Cardiac fibroblast (primary cell): ENCODE results near the gene GAGE1.
"Not testable (repeated sequence)": the region's sequence is repeated elsewhere in the genome, so short reads cannot be mapped to it uniquely, and the experiment has no call there.

Experiments used
- DNase-seq, 2 donors: peaks; one replicate each; pipeline versions ENCODE4 v3.0.0 to v3.0.0-alpha.2; 2010; ENCODE audit warnings: low read depth in 2 of 2
- H3K4me3 ChIP-seq, 2 donors: replicated peaks in 1 of 2; 1 replicate in 1 of 2; 2 replicates in 1 of 2; pipeline ENCODE4 v1.5.1; 2011; ENCODE audit warnings: low read depth in 2 of 2, low read length in 2 of 2, mild to moderate bottlenecking in 2 of 2, moderate library complexity in 1 of 2
- TF ChIP-seq, protein P1 (sequence below): IDR thresholded peaks from one replicate; pipeline ENCODE4 v1.5.1; 2011; ENCODE audit warnings: low read depth, mild to moderate bottlenecking, low read length, inconsistent platforms

Gene GAGE1, protein sequence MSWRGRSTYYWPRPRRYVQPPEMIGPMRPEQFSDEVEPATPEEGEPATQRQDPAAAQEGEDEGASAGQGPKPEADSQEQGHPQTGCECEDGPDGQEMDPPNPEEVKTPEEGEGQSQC

DNA sequence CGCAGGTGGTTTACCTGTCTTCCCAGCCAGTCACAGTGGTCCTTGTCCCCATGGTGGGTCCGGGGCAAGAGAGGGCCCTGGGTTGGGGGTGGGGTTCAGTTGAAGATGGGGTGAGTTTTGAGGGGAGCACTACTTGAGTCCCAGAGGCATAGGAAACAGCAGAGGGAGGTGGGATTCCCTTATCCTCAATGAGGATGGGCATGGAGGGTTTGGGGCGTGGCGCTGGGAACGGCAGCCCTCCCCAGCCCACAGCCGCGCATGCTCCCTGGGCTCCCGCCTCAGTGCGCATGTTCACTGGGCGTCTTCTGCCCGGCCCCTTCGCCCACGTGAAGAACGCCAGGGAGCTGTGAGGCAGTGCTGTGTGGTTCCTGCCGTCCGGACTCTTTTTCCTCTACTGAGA, at the start of gene GAGE1:
GAGE1 (plus strand) TSS at position 301 of the 400 bp plus-strand sequence. CDS start 1,155 bp downstream, outside the sequence.
- DNase-seq, H3K4me3 ChIP-seq: not testable (repeated sequence)

DNA sequence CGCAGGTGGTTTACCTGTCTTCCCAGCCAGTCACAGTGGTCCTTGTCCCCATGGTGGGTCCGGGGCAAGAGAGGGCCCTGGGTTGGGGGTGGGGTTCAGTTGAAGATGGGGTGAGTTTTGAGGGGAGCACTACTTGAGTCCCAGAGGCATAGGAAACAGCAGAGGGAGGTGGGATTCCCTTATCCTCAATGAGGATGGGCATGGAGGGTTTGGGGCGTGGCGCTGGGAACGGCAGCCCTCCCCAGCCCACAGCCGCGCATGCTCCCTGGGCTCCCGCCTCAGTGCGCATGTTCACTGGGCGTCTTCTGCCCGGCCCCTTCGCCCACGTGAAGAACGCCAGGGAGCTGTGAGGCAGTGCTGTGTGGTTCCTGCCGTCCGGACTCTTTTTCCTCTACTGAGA, 47.8 kb upstream of the GAGE1 start, which contains the start of gene GAGE12E:
GAGE12E (plus strand) TSS at position 301 of the 400 bp plus-strand sequence. CDS start 1,155 bp downstream, outside the sequence.
- not testable (repeated sequence) for DNase-seq, H3K4me3 ChIP-seq

DNA sequence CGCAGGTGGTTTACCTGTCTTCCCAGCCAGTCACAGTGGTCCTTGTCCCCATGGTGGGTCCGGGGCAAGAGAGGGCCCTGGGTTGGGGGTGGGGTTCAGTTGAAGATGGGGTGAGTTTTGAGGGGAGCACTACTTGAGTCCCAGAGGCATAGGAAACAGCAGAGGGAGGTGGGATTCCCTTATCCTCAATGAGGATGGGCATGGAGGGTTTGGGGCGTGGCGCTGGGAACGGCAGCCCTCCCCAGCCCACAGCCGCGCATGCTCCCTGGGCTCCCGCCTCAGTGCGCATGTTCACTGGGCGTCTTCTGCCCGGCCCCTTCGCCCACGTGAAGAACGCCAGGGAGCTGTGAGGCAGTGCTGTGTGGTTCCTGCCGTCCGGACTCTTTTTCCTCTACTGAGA, 38.3 kb upstream of the GAGE1 start, which contains the start of gene GAGE12F:
GAGE12F (plus strand) TSS at position 301 of the 400 bp plus-strand sequence. CDS start 1,155 bp downstream, outside the sequence.
- DNase-seq, H3K4me3 ChIP-seq: not testable (repeated sequence)

DNA sequence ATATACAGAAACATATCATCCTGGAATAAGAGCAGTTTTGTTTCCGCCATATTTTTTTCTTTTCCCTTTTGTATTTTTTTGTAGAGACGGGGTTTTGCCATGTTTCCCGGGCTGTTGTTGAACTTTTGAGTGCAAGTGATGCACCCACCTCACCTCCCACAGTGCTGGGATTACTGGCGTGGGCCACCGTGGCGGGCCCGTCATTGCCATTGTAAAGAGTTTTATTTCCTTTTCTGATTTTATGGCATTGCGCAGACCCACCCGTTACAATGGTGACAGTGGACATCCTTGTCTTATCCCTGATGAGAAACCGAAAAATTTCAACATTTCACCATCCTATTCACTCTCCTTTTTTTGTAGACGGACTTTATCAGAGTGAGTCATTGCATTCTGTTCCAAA, 30.1 kb upstream of the GAGE1 start:
- not testable (repeated sequence) for DNase-seq, H3K4me3 ChIP-seq

DNA sequence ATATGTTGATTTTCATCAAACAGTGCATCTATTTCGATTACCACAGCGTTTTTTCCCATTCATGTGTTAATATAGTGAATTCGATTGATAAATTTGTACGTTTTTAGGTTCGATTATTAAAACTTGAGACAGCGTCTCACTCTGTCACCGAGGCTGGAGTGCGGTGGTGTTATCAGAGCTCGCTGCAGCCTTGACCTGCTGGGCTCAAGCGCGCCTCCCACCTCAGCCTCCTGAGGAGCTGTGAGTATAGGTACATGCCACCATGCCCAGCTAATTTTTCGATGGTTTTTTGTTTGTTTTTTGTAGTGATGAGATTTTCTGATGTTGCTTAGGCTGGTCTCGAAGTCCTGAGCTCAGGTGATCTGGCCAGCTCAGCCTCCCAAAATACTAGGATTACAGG, 29.7 kb upstream of the GAGE1 start:
- not testable (repeated sequence) for DNase-seq, H3K4me3 ChIP-seq

DNA sequence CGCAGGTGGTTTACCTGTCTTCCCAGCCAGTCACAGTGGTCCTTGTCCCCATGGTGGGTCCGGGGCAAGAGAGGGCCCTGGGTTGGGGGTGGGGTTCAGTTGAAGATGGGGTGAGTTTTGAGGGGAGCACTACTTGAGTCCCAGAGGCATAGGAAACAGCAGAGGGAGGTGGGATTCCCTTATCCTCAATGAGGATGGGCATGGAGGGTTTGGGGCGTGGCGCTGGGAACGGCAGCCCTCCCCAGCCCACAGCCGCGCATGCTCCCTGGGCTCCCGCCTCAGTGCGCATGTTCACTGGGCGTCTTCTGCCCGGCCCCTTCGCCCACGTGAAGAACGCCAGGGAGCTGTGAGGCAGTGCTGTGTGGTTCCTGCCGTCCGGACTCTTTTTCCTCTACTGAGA, 28.7 kb upstream of the GAGE1 start, which contains the start of gene GAGE12G:
GAGE12G (plus strand) TSS at position 301 of the 400 bp plus-strand sequence. CDS start 1,155 bp downstream, outside the sequence.
- H3K4me3 ChIP-seq, DNase-seq: not testable (repeated sequence)

DNA sequence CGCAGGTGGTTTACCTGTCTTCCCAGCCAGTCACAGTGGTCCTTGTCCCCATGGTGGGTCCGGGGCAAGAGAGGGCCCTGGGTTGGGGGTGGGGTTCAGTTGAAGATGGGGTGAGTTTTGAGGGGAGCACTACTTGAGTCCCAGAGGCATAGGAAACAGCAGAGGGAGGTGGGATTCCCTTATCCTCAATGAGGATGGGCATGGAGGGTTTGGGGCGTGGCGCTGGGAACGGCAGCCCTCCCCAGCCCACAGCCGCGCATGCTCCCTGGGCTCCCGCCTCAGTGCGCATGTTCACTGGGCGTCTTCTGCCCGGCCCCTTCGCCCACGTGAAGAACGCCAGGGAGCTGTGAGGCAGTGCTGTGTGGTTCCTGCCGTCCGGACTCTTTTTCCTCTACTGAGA, 19.2 kb upstream of the GAGE1 start, which contains the start of gene GAGE12H:
GAGE12H (plus strand) TSS at position 301 of the 400 bp plus-strand sequence. CDS start 1,155 bp downstream, outside the sequence.
- not testable (repeated sequence) for DNase-seq

DNA sequence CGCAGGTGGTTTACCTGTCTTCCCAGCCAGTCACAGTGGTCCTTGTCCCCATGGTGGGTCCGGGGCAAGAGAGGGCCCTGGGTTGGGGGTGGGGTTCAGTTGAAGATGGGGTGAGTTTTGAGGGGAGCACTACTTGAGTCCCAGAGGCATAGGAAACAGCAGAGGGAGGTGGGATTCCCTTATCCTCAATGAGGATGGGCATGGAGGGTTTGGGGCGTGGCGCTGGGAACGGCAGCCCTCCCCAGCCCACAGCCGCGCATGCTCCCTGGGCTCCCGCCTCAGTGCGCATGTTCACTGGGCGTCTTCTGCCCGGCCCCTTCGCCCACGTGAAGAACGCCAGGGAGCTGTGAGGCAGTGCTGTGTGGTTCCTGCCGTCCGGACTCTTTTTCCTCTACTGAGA, 9.6 kb upstream of the GAGE1 start, which contains the start of gene GAGE2A:
GAGE2A (plus strand) TSS at position 301 of the 400 bp plus-strand sequence. CDS start 1,155 bp downstream, outside the sequence.
- DNase-seq, H3K4me3 ChIP-seq: not testable (repeated sequence)

More for the DNA sequence above, 19.2 kb upstream of the GAGE1 start, which contains the start of gene GAGE12H:
- not testable (repeated sequence) for H3K4me3 ChIP-seq

DNA sequence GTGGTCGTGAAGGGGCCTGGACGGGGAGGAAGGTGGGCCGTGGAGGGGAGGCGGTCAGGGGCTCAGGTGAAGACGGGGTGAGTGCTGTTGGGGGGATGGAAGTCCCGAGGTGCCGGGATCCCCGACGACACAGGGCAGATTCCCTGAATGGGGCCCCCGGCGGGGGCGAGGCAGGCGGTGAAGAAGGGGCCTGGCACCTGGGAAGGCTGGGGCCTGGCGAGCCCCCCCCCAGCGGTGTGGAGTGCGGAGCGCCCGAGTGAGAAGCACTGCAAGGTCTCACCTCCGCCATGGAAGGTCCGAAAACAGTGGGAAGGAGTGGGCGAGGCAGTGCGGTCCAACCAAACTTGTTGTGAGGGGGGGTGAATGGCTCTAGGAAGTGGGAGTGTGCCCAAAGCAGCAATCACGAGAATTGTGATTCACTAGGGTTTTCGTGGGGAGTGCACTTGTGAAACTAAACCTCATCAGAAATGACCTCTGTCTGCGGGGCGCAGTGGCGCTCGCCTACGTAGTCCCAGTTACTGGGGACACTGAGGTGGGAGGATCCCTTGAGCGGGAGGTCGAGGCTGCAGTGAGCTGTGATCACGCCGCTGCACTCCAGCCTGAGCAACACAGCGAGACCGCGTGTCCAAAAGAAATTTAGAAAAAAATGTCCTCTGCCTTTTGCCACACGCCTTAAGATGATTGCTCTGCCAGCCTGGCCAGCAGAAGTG, 8.9 kb upstream of the GAGE1 start:
- DNase-seq, H3K4me3 ChIP-seq: not testable (repeated sequence)

DNA sequence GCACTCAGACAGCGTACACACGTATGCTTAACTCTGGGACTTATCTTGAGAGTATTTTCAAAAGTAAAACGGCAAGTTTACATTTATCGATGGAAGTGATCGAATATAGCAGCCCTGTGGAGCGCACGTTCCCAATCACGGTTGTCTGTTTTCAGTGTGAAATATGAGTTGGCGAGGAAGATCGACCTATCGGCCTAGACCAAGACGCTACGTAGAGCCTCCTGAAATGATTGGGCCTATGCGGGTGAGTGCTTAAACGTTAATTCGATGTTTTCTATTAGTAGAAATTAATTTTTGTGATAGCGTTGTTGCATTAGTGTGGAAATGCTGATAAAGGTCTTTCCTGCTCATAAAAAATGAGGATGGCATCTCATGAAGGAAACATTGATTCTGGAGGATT, 8.3 kb upstream of the GAGE1 start:
- not testable (repeated sequence) for DNase-seq, H3K4me3 ChIP-seq

DNA sequence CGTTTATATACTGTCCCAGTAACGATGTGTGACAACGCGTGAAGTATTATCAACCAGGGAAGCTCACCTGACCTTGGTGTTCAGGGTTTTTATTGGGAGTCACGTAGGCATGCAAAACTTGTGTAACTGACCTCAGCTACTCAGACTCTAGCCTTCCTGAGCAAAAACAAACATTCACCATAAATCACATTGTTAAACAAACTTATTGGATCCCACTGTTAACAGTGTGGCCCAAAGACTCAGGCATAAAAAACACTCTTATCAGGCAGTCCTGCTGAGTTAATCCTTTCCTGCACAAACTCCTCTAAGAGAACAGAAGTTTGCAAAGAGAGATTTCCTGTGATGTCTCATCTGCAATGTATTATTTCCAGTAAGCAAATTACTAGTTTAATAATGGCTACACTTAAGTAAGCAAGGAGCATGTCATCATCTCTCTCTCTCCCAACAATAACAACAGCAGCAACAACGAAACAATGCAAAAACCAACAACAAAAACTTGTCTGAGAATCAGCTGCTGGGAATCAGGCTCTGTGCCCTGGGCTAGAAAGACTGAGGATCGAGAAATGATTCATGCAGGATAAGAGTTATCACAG, 12.0 kb downstream of the GAGE1 start:
- H3K4me3 ChIP-seq: no peak overlapping the region
- TF ChIP-seq, protein P1, sequence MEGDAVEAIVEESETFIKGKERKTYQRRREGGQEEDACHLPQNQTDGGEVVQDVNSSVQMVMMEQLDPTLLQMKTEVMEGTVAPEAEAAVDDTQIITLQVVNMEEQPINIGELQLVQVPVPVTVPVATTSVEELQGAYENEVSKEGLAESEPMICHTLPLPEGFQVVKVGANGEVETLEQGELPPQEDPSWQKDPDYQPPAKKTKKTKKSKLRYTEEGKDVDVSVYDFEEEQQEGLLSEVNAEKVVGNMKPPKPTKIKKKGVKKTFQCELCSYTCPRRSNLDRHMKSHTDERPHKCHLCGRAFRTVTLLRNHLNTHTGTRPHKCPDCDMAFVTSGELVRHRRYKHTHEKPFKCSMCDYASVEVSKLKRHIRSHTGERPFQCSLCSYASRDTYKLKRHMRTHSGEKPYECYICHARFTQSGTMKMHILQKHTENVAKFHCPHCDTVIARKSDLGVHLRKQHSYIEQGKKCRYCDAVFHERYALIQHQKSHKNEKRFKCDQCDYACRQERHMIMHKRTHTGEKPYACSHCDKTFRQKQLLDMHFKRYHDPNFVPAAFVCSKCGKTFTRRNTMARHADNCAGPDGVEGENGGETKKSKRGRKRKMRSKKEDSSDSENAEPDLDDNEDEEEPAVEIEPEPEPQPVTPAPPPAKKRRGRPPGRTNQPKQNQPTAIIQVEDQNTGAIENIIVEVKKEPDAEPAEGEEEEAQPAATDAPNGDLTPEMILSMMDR: no peak
- DNase-seq: peak in 1 of 2 donors; percentile 9

DNA sequence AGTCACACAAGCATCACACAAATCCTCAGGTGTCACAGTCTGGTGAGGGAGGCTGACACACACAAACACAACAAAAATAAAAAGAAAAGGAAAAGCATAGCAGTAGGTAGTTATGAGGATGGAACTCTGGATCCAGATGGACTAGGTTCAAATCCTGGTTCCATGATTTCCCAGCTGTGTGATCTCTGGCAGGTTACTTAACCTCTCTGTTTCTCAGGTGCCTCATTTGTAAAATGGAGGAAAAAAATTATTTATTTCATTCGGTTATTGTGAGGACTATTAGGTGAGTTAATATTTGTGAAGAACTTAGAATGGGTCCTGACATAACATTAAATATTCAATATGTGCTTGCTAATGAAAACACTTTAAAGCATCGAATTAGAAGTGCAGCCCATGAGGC, 19.8 kb downstream of the GAGE1 start:
- no peak overlapping the region for H3K4me3 ChIP-seq
- no peak for DNase-seq
- TF ChIP-seq, protein P1: no peak
